ENCODE data around the gene SKIDA1. TPM values are rescaled to one million over a fixed set of nuclear protein-coding genes. Genes with fewer than 3 reads are reported as not detected.

The SKIDA1 gene
- total and polyA plus RNA-seq, 8 donors = under 0.01 to 2.7 (median 0.45) TPM; not detected in 1

- DNase-seq = no peak
- TF ChIP-seq EP300 (IDR thresholded peaks at IDR 0.05) (no peak), CTCF (IDR thresholded peaks at IDR 0.05) (no peak), POLR2A (IDR thresholded peaks at IDR 0.05) (no peak), POLR2AphosphoS5 (IDR thresholded peaks at IDR 0.05) (no peak)
These were observed 42.7 kb downstream of the SKIDA1 start for GRCh38 chr10:21482821-21483220.

GRCh38 chr10:21481407-21481806 lies 44.1 kb downstream of the SKIDA1 start:
- intact Hi-C loops (cut with DNase I; ENCODE audit: low total_unique reads) = no loop called here
- Histone ChIP-seq H3K4me1 (no peaks in the 10 kb centered on the region), H3K4me3 (no peak overlapping the region), H3K36me3 (no peaks in the 10 kb centered on the region), H3K9me3 (peaks cover 0 to 7% (median 3%) of the 10 kb centered on the region in 4 donors), H3K27ac (no peak overlapping the region), H3K27me3 (peaks cover 0 to 10% (median 0%) of the 10 kb centered on the region in 3 donors)
- TF ChIP-seq POLR2AphosphoS5 (IDR thresholded peaks at IDR 0.05) = no peak
- TF ChIP-seq CTCF (IDR thresholded peaks at IDR 0.05) = no peak
- TF ChIP-seq POLR2A (IDR thresholded peaks at IDR 0.05) = no peak
- TF ChIP-seq EP300 (IDR thresholded peaks at IDR 0.05) = no peak
- DNase-seq = no peak
- 64 to 74% (median 65%) methylated on average over 2 of the region's 2 CpGs for WGBS, 5 donors

More at GRCh38 chr10:21482821-21483220, 42.7 kb downstream of the SKIDA1 start:
- H3K4me3 ChIP-seq = no peak overlapping the region
- no peak overlapping the region for H3K27ac ChIP-seq
- H3K27me3 ChIP-seq = peaks cover 0 to 10% (median 0%) of the 10 kb centered on the region in 3 donors
- no peaks in the 10 kb centered on the region for H3K36me3 ChIP-seq
- H3K4me1 ChIP-seq = no peaks in the 10 kb centered on the region
- intact Hi-C loops (cut with DNase I; ENCODE audit: low total_unique reads) = no loop called here
- peaks cover 0 to 7% (median 3%) of the 10 kb centered on the region in 4 donors for H3K9me3 ChIP-seq
- 95 to 100% (median 98%) methylated on average over 3 of the region's 3 CpGs for WGBS, 5 donors

GRCh38 chr10:21479570-21480315 lies 45.7 kb downstream of the SKIDA1 start:
- DNase-seq = no peak
- no peaks in the 10 kb centered on the region for H3K4me1 ChIP-seq
- 48 to 65% (median 59%) methylated on average over 6 of the region's 6 CpGs for WGBS, 5 donors
- intact Hi-C loops (cut with DNase I; ENCODE audit: low total_unique reads) = no loop called here
- no peaks in the 10 kb centered on the region for H3K36me3 ChIP-seq
- H3K27ac ChIP-seq = no peak overlapping the region
- TF ChIP-seq EP300 (IDR thresholded peaks at IDR 0.05) = no peak
- no peak for TF ChIP-seq POLR2AphosphoS5 (IDR thresholded peaks at IDR 0.05)
- TF ChIP-seq POLR2A (IDR thresholded peaks at IDR 0.05) = no peak
- TF ChIP-seq CTCF (IDR thresholded peaks at IDR 0.05) = no peak
- H3K27me3 ChIP-seq = peaks cover 0 to 10% (median 0%) of the 10 kb centered on the region in 3 donors
- peaks cover 0 to 7% (median 3%) of the 10 kb centered on the region in 4 donors for H3K9me3 ChIP-seq
- H3K4me3 ChIP-seq = no peak overlapping the region

GRCh38 chr10:21475393-21475792 lies 50.1 kb downstream of the SKIDA1 start:
- Histone ChIP-seq H3K4me1 (no peaks in the 10 kb centered on the region), H3K36me3 (no peaks in the 10 kb centered on the region), H3K9me3 (no peaks in the 10 kb centered on the region), H3K27ac (no peak overlapping the region), H3K27me3 (peaks cover 0 to 10% (median 0%) of the 10 kb centered on the region in 3 donors), H3K4me3 (no peak overlapping the region)
- intact Hi-C loops (cut with DNase I; ENCODE audit: low total_unique reads) = no loop called here
- 47 to 62% (median 53%) methylated on average over 5 of the region's 5 CpGs for WGBS, 5 donors
- TF ChIP-seq POLR2AphosphoS5 (IDR thresholded peaks at IDR 0.05) = no peak
- TF ChIP-seq POLR2A (IDR thresholded peaks at IDR 0.05) = no peak
- no peak for DNase-seq

- H3K9me3 ChIP-seq = no peaks in the 10 kb centered on the region
- no peaks in the 10 kb centered on the region for H3K36me3 ChIP-seq
- TF ChIP-seq CTCF (IDR thresholded peaks at IDR 0.05) (no peak), POLR2AphosphoS5 (IDR thresholded peaks at IDR 0.05) (no peak), POLR2A (IDR thresholded peaks at IDR 0.05) (no peak)
- no peaks in the 10 kb centered on the region for H3K4me1 ChIP-seq
- 77 to 86% (median 79%) methylated on average over 10 of the region's 10 CpGs for WGBS, 5 donors
- no peak overlapping the region for H3K27ac ChIP-seq
- no peak overlapping the region for H3K4me3 ChIP-seq
- DNase-seq = no peak
- no peaks in the 10 kb centered on the region for H3K27me3 ChIP-seq
- intact Hi-C loops (cut with DNase I; ENCODE audit: low total_unique reads) = no loop called here
These were observed 51.9 kb downstream of the SKIDA1 start for GRCh38 chr10:21473541-21473940.

All from stomach (tissue), 9 donors.